GM23338 (cell line): ENCODE data around the gene SMAP2. TPM values are rescaled to one million over a fixed set of nuclear protein-coding genes. Genes with fewer than 3 reads are reported as not detected.
A peak's percentile ranks its signal among the peaks of the same experiment; 100 is the strongest.

Experiments used
- ATAC-seq: fragments of 200-7000 bp; cut with Tn5 transposase; 3 replicates; pipeline ENCODE4 v1.9.1; 2020
- DNase-seq: peaks from one replicate; pipeline ENCODE4 v3.0.0-alpha.2; 2015; ENCODE audit warnings: low spot score
- H2AFZ ChIP-seq: fragments of 200-600 bp; sonication (generic); 2 replicates; pipeline ENCODE4 v1.8.0; 2016; ENCODE audit warnings: antibody characterized with exemption, mild to moderate bottlenecking, moderate library complexity
- H3F3A ChIP-seq: fragments of 200-600 bp; sonication (generic); replicated peaks from 2 replicates; pipeline ENCODE4 v1.8.0; 2017; ENCODE audit warnings: antibody characterized with exemption, mixed run types, low read depth
- H3K27ac ChIP-seq: fragments of 200-600 bp; sonication (generic); 2 replicates; pipeline ENCODE4 v1.6.1; 2016; ENCODE audit warnings: low read depth
- H3K27me3 ChIP-seq: fragments of 200-600 bp; sonication (generic); 2 replicates; pipeline ENCODE4 v1.8.0; 2016; ENCODE audit warnings: mild to moderate bottlenecking, mixed run types, moderate library complexity; ENCODE audit not compliant: insufficient read depth
- H3K36me3 ChIP-seq: fragments of 200-600 bp; sonication (generic); 2 replicates; pipeline ENCODE4 v1.8.0; 2016; ENCODE audit warnings: mild to moderate bottlenecking; ENCODE audit not compliant: insufficient read depth
- H3K4me1 ChIP-seq: fragments of 200-600 bp; sonication (generic); 2 replicates; pipeline ENCODE4 v1.8.0; 2016; ENCODE audit warnings: mild to moderate bottlenecking, moderate library complexity; ENCODE audit not compliant: insufficient read depth
- H3K4me2 ChIP-seq: fragments of 200-600 bp; sonication (generic); 2 replicates; pipeline ENCODE4 v1.7.1; 2017; ENCODE audit warnings: mixed run types
- H3K4me3 ChIP-seq: fragments of 200-600 bp; sonication (generic); 2 replicates; pipeline ENCODE4 v1.6.1; 2016; ENCODE audit warnings: mixed run types
- H3K79me2 ChIP-seq: fragments of 200-600 bp; sonication (generic); replicated peaks from 2 replicates; pipeline ENCODE4 v1.8.0; 2017; ENCODE audit warnings: mild to moderate bottlenecking; ENCODE audit not compliant: insufficient read depth
- H3K9me2 ChIP-seq: fragments of 200-600 bp; sonication (generic); 2 replicates; pipeline ENCODE4 v1.8.0; 2017; ENCODE audit not compliant: insufficient read depth
- H4K20me1 ChIP-seq: fragments of 200-600 bp; sonication (generic); replicated peaks from 2 replicates; pipeline ENCODE4 v1.8.0; 2017; ENCODE audit warnings: mild to moderate bottlenecking; ENCODE audit not compliant: insufficient read depth
- H3K27ac Mint-ChIP-seq: 2 replicates; pipeline ENCODE4 v1.8.0; 2020; ENCODE audit warnings: inconsistent platforms, mild to moderate bottlenecking, moderate library complexity, mixed read lengths
- H3K27me3 Mint-ChIP-seq: 3 replicates; pipeline ENCODE4 v1.8.0; 2022; ENCODE audit warnings: low read depth, mild to moderate bottlenecking, moderate library complexity, mixed read lengths, inconsistent platforms; ENCODE audit not compliant: insufficient read depth, poor library complexity
- H3K36me3 Mint-ChIP-seq: 3 replicates; pipeline ENCODE4 v1.8.0; 2021; ENCODE audit warnings: low read depth, mild to moderate bottlenecking, inconsistent platforms, moderate library complexity, mixed read lengths
- H3K4me1 Mint-ChIP-seq: 3 replicates; pipeline ENCODE4 v1.8.0; 2020; ENCODE audit warnings: mild to moderate bottlenecking, inconsistent platforms, mixed read lengths
- H3K4me3 Mint-ChIP-seq: 3 replicates; pipeline ENCODE4 v1.8.0; 2021; ENCODE audit warnings: moderate library complexity, mild to moderate bottlenecking, inconsistent platforms, mixed read lengths
- H3K9me3 Mint-ChIP-seq: 3 replicates; pipeline ENCODE4 v1.8.0; 2020; ENCODE audit warnings: moderate library complexity, mild to moderate bottlenecking, inconsistent platforms, mixed read lengths
- CREB1 ChIP-seq: fragments of 250-450 bp; sonication (Bioruptor Pico); IDR thresholded peaks from 2 replicates; pipeline ENCODE4 v1.5.0; 2020; ENCODE audit warnings: low read depth, mild to moderate bottlenecking, moderate library complexity
- CTCF ChIP-seq, 2 experiments: fragments of 200-600 bp in 1 of 2; sonication (generic) in 1 of 2; conservative IDR thresholded peaks; 2 replicates each; pipeline versions ENCODE4 v1.5.1 to v1.6.1; 2016 to 2017; ENCODE audit warnings: antibody characterized with exemption in 2 of 2, low read depth in 2 of 2, mild to moderate bottlenecking in 2 of 2, moderate library complexity in 1 of 2
- EZH2 ChIP-seq: fragments of 200-600 bp; sonication (generic); IDR thresholded peaks from one replicate; pipeline ENCODE4 v1.8.0; 2017; ENCODE audit warnings: antibody characterized with exemption, mild to moderate bottlenecking, low read depth; ENCODE audit not compliant: unreplicated experiment
- EZH2phosphoT487 ChIP-seq: fragments of 200-600 bp; sonication (generic); IDR thresholded peaks from one replicate; pipeline ENCODE4 v1.8.1; 2018; ENCODE audit warnings: antibody characterized with exemption; ENCODE audit not compliant: unreplicated experiment
- JUNB ChIP-seq: IDR thresholded peaks from one replicate; pipeline ENCODE4 v1.6.1; 2016; ENCODE audit warnings: antibody characterized with exemption; ENCODE audit not compliant: unreplicated experiment
- NANOG ChIP-seq: IDR thresholded peaks from 2 replicates; pipeline ENCODE4 v1.6.1; 2016; ENCODE audit warnings: antibody characterized with exemption, borderline replicate concordance
- STAT1 ChIP-seq: IDR thresholded peaks from one replicate; pipeline ENCODE4 v1.6.1; 2016; ENCODE audit warnings: antibody characterized with exemption; ENCODE audit not compliant: unreplicated experiment
- ZNF114 ChIP-seq: fragments of 250-450 bp; sonication (Bioruptor Pico); IDR thresholded peaks from 2 replicates; pipeline ENCODE4 v1.5.0; 2020; ENCODE audit warnings: mild to moderate bottlenecking, moderate library complexity
- ZNF462 ChIP-seq: fragments of 250-450 bp; sonication (Bioruptor Pico); IDR thresholded peaks from 2 replicates; pipeline ENCODE4 v1.5.0; 2020; ENCODE audit warnings: mild to moderate bottlenecking, moderate library complexity
- polyA plus RNA-seq: library from polyadenylated mRNA; unstranded; fragments of >200 nt; fragmentation: Nextera tagmentation; extraction: Ambion mirVana; gene quantifications from 2 replicates; pipeline ENCODE4 v1.2.1, GENCODE V29; 2016
- total RNA-seq: library from RNA; depleted of rRNA; stranded (reverse); fragments of >200 nt; shearing (Covaris generic); gene quantifications from 2 replicates; pipeline ENCODE4 v1.2.3, GENCODE V29; 2014
- TF ChIP-seq, protein P1 (sequence below): IDR thresholded peaks from 2 replicates; pipeline ENCODE4 v1.6.1; 2016; ENCODE audit warnings: antibody characterized with exemption

Gene SMAP2
- total and polyA plus RNA-seq, 2 experiments from 2014 or later: 2.9 to 4.8 TPM

GRCh38 chr1:40351124-40351523 is 22.4 kb upstream of the SMAP2 start:
- Histone ChIP-seq H3K9me2 (no peaks in the 10 kb centered on the region; the same call in 1 of the 2 replicates), H4K20me1 (no peaks in the 10 kb centered on the region), H3F3A (no peaks in the 10 kb centered on the region), H3K4me2 (no peak overlapping the region), H3K27ac (no peak overlapping the region), H3K4me3 (no peak overlapping the region), H3K27me3 (no peaks in the 10 kb centered on the region), H3K4me1 (no peaks in the 10 kb centered on the region), H3K79me2 (no peaks in the 10 kb centered on the region), H2AFZ (peak overlapping the region; percentile 43; the same call in 1 of the 2 replicates), H3K36me3 (no peaks in the 10 kb centered on the region)
- Mint-ChIP-seq H3K27me3 (peaks cover 5% of the 10 kb centered on the region), H3K36me3 (no peaks in the 10 kb centered on the region), H3K4me1 (no peaks in the 10 kb centered on the region), H3K9me3 (no peaks in the 10 kb centered on the region; the same call in 2 of the 3 replicates), H3K27ac (no peak overlapping the region), H3K4me3 (no peak overlapping the region)
- no peak for TF ChIP-seq NANOG
- no peak for TF ChIP-seq STAT1
- no peak for TF ChIP-seq CREB1 (CRISPR knock-in tag)
- TF ChIP-seq CTCF (conservative IDR thresholded peaks at IDR 0.05; ENCODE audit: low read depth in 2 of 2): no peak
- no peak for TF ChIP-seq ZNF462
- no peak for TF ChIP-seq EZH2
- TF ChIP-seq JUNB: no peak
- no peak for TF ChIP-seq ZNF114
- no peak for TF ChIP-seq EZH2phosphoT487
- TF ChIP-seq, protein P1, sequence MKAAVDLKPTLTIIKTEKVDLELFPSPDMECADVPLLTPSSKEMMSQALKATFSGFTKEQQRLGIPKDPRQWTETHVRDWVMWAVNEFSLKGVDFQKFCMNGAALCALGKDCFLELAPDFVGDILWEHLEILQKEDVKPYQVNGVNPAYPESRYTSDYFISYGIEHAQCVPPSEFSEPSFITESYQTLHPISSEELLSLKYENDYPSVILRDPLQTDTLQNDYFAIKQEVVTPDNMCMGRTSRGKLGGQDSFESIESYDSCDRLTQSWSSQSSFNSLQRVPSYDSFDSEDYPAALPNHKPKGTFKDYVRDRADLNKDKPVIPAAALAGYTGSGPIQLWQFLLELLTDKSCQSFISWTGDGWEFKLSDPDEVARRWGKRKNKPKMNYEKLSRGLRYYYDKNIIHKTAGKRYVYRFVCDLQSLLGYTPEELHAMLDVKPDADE: no peak
- ATAC-seq (no peak), DNase-seq (no peak)
